Pancreas (tissue), 10 donors: Measurements from ENCODE around the gene BCAS1. TPM values are rescaled to one million over a fixed set of nuclear protein-coding genes. Genes with fewer than 3 reads are reported as not detected.
A peak's percentile ranks its signal among the peaks of the same experiment; 100 is the strongest.

Experiments
- ATAC-seq, 4 donors: fragments of 200-7000 bp; cut with Tn5 transposase; one replicate each; pipeline versions ENCODE4 v1.8.0 to v1.9.1; 2020; ENCODE audit warnings: mild to moderate bottlenecking in 4 of 4, moderate library complexity in 4 of 4
- DNase-seq, 6 donors: peaks; one replicate each; pipeline ENCODE4 v3.0.0-alpha.2; 2020
- FAIRE-seq: peaks from 2 replicates; lab custom pipeline; 2012; peaks lifted over from hg19 to GRCh38; lab: Jason Lieb, UNC
- H3K27ac ChIP-seq, 4 donors: fragments of 200-600 bp; sonication (generic); 1 replicate in 3 of 4; 2 replicates in 1 of 4; pipeline versions ENCODE4 v1.5.0 to v1.8.0; 2020
- H3K27me3 ChIP-seq, 4 donors: fragments of 200-600 bp; one replicate each; pipeline ENCODE4 v1.8.0; 2021
- H3K36me3 ChIP-seq, 3 donors: fragments of 200-600 bp; sonication (generic) in 1 of 3; one replicate each; pipeline versions ENCODE4 v1.5.0 to v1.8.0; 2020 to 2021
- H3K4me1 ChIP-seq, 3 donors: fragments of 200-600 bp; one replicate each; pipeline ENCODE4 v1.8.0; 2021
- H3K4me3 ChIP-seq, 4 donors: fragments of 200-600 bp; sonication (generic) in 2 of 4; one replicate each; pipeline versions ENCODE4 v1.5.0 to v1.8.0; 2020 to 2021
- H3K9me3 ChIP-seq, 4 donors: fragments of 200-600 bp; one replicate each; pipeline ENCODE4 v1.8.0; 2021
- CTCF ChIP-seq, 4 donors: fragments of 200-600 bp; sonication (generic) in 3 of 4; IDR thresholded peaks; one replicate each; pipeline versions ENCODE4 v1.5.0 to v1.8.0; 2021; ENCODE audit warnings: antibody characterized with exemption in 4 of 4
- WGBS, 2 donors: extraction: QIAGEN DNeasy Blood & Tissue Kit; methylation state at CpG; one replicate each; pipeline ENCODE4 v1.1.7; 2013; 5-methylcytosine and 5-hydroxymethylcytosine counted together
- intact Hi-C, 3 donors: fragments of 100-400 bp; cut with DNase I; formaldehyde crosslinking; loops; one replicate each; pipeline versions ENCODE4 v1.11.1 to v1.14.2; 2022
- polyA plus RNA-seq, 2 donors: library from polyadenylated mRNA; stranded (reverse); fragments of 200-250 nt; gene quantifications; one replicate each; pipeline ENCODE4 v1.2.3, GENCODE V29; 2013
- total RNA-seq, 6 donors: library from RNA; stranded (reverse); fragmentation: NEBNext Ultra II Directional in 4 of 6; extraction: Animal tissue kit (Norgen Biotek cat#: 25700) in 4 of 6; gene quantifications; one replicate each; pipeline versions ENCODE4 v1.2.1 to v1.2.4, GENCODE V29; 2021 to 2023
- donor health status: healthy with polysubstance abuse.
- donor health status: DM: no; HTN: no; CAD: no; lungs with moderate emphysema.
- donor health status: DM: no; HTN: no; CAD: no.
- donor health status: control.
- donor health status: control.
- donor health status: Bipolar disorder and iron deficiency.
- donor health status: DM: yes; HTN: yes; CAD: no.
- donor health status: DM: no; HTN: no; CAD: no.
- donor health status: DM: no; HTN: no; CAD: no.
- donor health status: DM: yes; HTN: yes; CAD: no.

The BCAS1 gene
- total and polyA plus RNA-seq, 8 donors, result 0.20 to 0.85 (median 0.61) TPM

GRCh38 chr20:53914091-53914780 lies 156.2 kb downstream of the BCAS1 start:
- intact Hi-C loops, result no loop called here
- ATAC-seq, result peak; percentile 13 to 55 (median 24)
- FAIRE-seq, result no peak
- TF ChIP-seq CTCF (IDR thresholded peaks at IDR 0.05), result no peak
- Histone ChIP-seq H3K27ac (peak overlapping the region; percentile 21 to 87 (median 82)), H3K9me3 (no peaks in the 10 kb centered on the region), H3K4me3 (no peak overlapping the region), H3K4me1 (peaks cover 0 to 12% (median 0%) of the 10 kb centered on the region in 3 donors), H3K27me3 (no peaks in the 10 kb centered on the region), H3K36me3 (no peaks in the 10 kb centered on the region)
- 33 to 39% methylated on average over 9 of the region's 9 CpGs for WGBS, 2 donors
- DNase-seq, result peak in 2 of 6 donors; percentile 20 to 30

DNA sequence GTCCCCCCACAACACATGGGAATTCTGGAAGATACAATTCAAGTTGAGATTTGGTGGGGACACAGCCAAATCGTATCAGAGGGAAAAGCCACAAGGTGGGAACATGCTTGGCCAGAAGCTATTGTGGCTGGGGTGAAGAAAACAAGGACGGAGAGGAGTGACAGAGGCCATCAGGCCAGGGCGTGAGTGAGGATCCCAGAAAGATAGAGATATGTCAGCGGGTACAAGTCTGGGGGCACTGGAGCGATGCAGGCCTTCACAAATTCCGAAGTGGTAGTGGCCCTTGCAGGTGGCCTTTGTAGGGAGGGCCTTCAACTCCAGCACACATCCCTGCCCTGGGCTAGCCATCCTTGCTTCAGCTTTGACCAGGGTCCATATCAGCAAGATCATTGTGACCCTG lies 159.1 kb downstream of the BCAS1 start:
- H3K4me3 ChIP-seq, result no peak overlapping the region
- no peaks in the 10 kb centered on the region for H3K27me3 ChIP-seq
- no peak for TF ChIP-seq CTCF (IDR thresholded peaks at IDR 0.05)
- peaks cover 0 to 6% (median 0%) of the 10 kb centered on the region in 3 donors for H3K4me1 ChIP-seq
- FAIRE-seq (no peak), DNase-seq (no peak), ATAC-seq (no peak)
- H3K9me3 ChIP-seq, result no peaks in the 10 kb centered on the region
- WGBS, 2 donors, result 70 to 81% methylated on average over 6 of the region's 6 CpGs
- intact Hi-C loops, result no loop called here
- no peak overlapping the region for H3K27ac ChIP-seq
- no peaks in the 10 kb centered on the region for H3K36me3 ChIP-seq

GRCh38 chr20:53910351-53911002 lies 159.9 kb downstream of the BCAS1 start:
- no peak overlapping the region for H3K27ac ChIP-seq
- ATAC-seq (no peak), DNase-seq (no peak), FAIRE-seq (no peak)
- peaks cover 0 to 6% (median 0%) of the 10 kb centered on the region in 3 donors for H3K4me1 ChIP-seq
- TF ChIP-seq CTCF (IDR thresholded peaks at IDR 0.05), result no peak
- no peaks in the 10 kb centered on the region for H3K27me3 ChIP-seq
- no peaks in the 10 kb centered on the region for H3K9me3 ChIP-seq
- H3K4me3 ChIP-seq, result no peak overlapping the region
- WGBS, 2 donors, result 94 to 97% methylated on average over 13 of the region's 13 CpGs
- H3K36me3 ChIP-seq, result no peaks in the 10 kb centered on the region
- intact Hi-C loops, result no loop called here

GRCh38 chr20:53907968-53908751 lies 162.2 kb downstream of the BCAS1 start:
- Histone ChIP-seq H3K4me3 (no peak overlapping the region), H3K27ac (no peak overlapping the region), H3K36me3 (no peaks in the 10 kb centered on the region), H3K9me3 (no peaks in the 10 kb centered on the region), H3K4me1 (no peaks in the 10 kb centered on the region), H3K27me3 (no peaks in the 10 kb centered on the region)
- intact Hi-C loops, result no loop called here
- no peak for TF ChIP-seq CTCF (IDR thresholded peaks at IDR 0.05)
- FAIRE-seq, result no peak
- no peak for ATAC-seq
- WGBS, 2 donors, result 90 to 92% methylated on average over 11 of the region's 11 CpGs
- DNase-seq, result no peak
